Measurements from ENCODE around the gene OAS2.

Gene OAS2

DNA sequence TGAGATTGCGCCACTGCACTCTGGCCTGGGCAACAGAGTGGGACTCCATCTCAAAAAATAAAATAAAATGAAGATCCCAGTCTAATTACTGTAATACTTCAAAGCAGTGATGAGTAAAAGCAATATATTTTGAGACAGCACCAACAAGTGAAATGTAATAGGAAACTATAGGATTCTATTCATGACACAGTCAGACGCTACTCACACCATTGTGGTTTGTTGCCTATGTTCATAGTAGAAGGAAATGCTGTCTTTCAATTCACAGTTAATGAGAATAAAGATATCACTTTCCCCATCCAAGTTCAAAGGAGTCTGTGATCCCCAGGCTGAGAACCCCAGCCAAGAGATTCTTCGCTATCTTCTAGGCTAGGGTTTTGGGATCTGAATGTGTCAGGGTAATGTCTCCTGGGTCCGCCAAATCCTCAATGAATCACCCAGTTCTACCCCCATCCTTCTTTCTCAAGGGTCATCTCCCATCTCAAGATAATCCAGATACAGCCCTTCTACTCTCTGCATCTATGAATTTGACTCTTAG is 61.7 kb downstream of the OAS2 start:
- Histone ChIP-seq H3K4me1 (ENCODE audit: low read depth, poor library complexity, severe bottlenecking) (no peaks in the 10 kb centered on the region), H4K20me1 (ENCODE audit: insufficient read depth) (no peaks in the 10 kb centered on the region), H3K27me3 (ENCODE audit: insufficient read depth, low read depth) (no peaks in the 10 kb centered on the region), H3K4me3 (IDR thresholded peaks at IDR 0.05; ENCODE audit: insufficient read depth, low read depth, low read length) (no peak overlapping the region), H3K9ac (no peak overlapping the region), H3K36me3 (ENCODE audit: insufficient read depth) (no peaks in the 10 kb centered on the region), H3K79me2 (ENCODE audit: insufficient read depth, low read depth) (no peaks in the 10 kb centered on the region), H2AFZ (ENCODE audit: low read depth) (no peak overlapping the region), H3K4me2 (no peak overlapping the region), H3K27ac (no peak overlapping the region)
- TF ChIP-seq, protein P1, sequence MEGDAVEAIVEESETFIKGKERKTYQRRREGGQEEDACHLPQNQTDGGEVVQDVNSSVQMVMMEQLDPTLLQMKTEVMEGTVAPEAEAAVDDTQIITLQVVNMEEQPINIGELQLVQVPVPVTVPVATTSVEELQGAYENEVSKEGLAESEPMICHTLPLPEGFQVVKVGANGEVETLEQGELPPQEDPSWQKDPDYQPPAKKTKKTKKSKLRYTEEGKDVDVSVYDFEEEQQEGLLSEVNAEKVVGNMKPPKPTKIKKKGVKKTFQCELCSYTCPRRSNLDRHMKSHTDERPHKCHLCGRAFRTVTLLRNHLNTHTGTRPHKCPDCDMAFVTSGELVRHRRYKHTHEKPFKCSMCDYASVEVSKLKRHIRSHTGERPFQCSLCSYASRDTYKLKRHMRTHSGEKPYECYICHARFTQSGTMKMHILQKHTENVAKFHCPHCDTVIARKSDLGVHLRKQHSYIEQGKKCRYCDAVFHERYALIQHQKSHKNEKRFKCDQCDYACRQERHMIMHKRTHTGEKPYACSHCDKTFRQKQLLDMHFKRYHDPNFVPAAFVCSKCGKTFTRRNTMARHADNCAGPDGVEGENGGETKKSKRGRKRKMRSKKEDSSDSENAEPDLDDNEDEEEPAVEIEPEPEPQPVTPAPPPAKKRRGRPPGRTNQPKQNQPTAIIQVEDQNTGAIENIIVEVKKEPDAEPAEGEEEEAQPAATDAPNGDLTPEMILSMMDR (conservative IDR thresholded peaks at IDR 0.05; ENCODE audit: low read depth, low read length), result no peak

DNA sequence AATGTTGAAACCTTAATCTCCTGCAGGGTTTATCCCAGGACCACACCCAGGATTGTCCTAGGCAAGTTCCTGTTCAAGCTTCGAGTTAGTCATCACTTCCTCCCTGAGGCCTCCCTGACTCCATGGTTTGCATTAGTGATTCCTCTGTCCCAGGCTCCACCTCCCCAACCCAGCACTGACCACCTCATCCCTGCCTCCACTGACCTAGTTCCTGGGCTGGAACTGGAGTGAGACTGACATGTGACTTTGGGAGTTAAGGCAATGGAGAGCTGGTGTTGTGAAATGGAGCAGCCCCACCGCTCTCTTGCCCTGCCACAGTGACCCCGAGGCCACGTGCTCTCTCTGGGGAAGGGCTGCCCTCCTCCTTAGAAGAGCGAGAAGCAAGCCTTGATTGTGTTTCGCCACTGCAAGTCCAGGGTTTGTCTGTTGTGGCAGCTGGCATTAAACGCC is 62.4 kb downstream of the OAS2 start:
- no peak overlapping the region for H3K4me3 ChIP-seq (IDR thresholded peaks at IDR 0.05; ENCODE audit: insufficient read depth, low read depth, low read length)
- TF ChIP-seq, protein P1 (conservative IDR thresholded peaks at IDR 0.05; ENCODE audit: low read depth, low read length), result no peak

DNA sequence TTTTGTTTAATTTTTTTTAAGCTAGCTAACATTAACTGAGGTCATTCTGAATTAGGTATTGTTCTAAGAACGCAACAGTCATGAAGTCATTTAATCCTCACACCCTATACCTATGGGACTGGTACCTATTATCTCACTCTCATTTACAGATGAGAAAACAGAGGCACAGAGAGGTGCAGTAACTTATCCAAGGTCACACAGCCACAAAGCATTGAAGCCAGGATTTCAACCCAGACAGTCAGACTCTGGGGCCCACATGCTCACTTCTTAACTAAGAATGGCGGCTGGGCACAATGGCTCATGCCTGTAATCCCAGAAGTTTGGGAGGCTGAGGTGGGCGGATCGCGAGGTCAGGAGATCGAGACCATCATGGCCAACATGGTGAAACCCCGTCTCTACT is 63.2 kb downstream of the OAS2 start:
- H3K27me3 ChIP-seq (ENCODE audit: insufficient read depth, low read depth), result no peaks in the 10 kb centered on the region
- H3K4me2 ChIP-seq, result no peak overlapping the region
- no peaks in the 10 kb centered on the region for H3K36me3 ChIP-seq (ENCODE audit: insufficient read depth)
- H3K27ac ChIP-seq, result no peak overlapping the region
- H3K4me3 ChIP-seq (IDR thresholded peaks at IDR 0.05; ENCODE audit: insufficient read depth, low read depth, low read length), result no peak overlapping the region
- H3K9ac ChIP-seq, result no peak overlapping the region
- no peaks in the 10 kb centered on the region for H4K20me1 ChIP-seq (ENCODE audit: insufficient read depth)
- H3K4me1 ChIP-seq (ENCODE audit: low read depth, poor library complexity, severe bottlenecking), result no peaks in the 10 kb centered on the region
- H3K79me2 ChIP-seq (ENCODE audit: insufficient read depth, low read depth), result no peaks in the 10 kb centered on the region
- no peak overlapping the region for H2AFZ ChIP-seq (ENCODE audit: low read depth)
- TF ChIP-seq, protein P1 (conservative IDR thresholded peaks at IDR 0.05; ENCODE audit: low read depth, low read length), result no peak

More for the DNA sequence above, 62.4 kb downstream of the OAS2 start:
- H3K9ac ChIP-seq, result no peak overlapping the region
- no peaks in the 10 kb centered on the region for H4K20me1 ChIP-seq (ENCODE audit: insufficient read depth)
- H3K4me1 ChIP-seq (ENCODE audit: low read depth, poor library complexity, severe bottlenecking), result no peaks in the 10 kb centered on the region
- H3K27ac ChIP-seq, result no peak overlapping the region
- no peak overlapping the region for H2AFZ ChIP-seq (ENCODE audit: low read depth)
- H3K36me3 ChIP-seq (ENCODE audit: insufficient read depth), result no peaks in the 10 kb centered on the region
- no peaks in the 10 kb centered on the region for H3K27me3 ChIP-seq (ENCODE audit: insufficient read depth, low read depth)
- H3K4me2 ChIP-seq, result no peak overlapping the region
- no peaks in the 10 kb centered on the region for H3K79me2 ChIP-seq (ENCODE audit: insufficient read depth, low read depth)

DNA sequence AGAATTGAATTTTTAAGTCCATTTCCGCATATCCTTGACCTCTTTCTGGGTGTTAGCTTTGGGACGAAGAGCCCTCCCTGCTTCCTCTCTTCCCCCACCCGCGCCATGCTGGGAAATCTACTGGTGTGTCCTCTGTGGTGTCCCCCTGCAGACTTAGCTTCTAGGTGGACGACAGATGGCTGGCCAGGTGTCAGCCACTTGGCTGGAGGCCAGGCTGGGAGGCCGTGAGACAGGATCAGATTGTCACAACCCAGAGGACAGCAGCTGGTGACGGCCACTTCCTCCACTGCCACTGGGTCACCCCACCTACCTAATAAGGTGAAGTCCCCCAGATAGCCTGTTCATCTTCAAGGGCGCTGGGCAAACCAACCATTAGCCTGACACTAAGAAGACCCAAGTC is 64.9 kb downstream of the OAS2 start:
- no peaks in the 10 kb centered on the region for H3K36me3 ChIP-seq (ENCODE audit: insufficient read depth)
- H3K9ac ChIP-seq, result no peak overlapping the region
- H3K27ac ChIP-seq, result no peak overlapping the region
- TF ChIP-seq, protein P1 (conservative IDR thresholded peaks at IDR 0.05; ENCODE audit: low read depth, low read length), result no peak
- H3K4me1 ChIP-seq (ENCODE audit: low read depth, poor library complexity, severe bottlenecking), result peaks cover under 1% of the 10 kb centered on the region
- H3K4me3 ChIP-seq (IDR thresholded peaks at IDR 0.05; ENCODE audit: insufficient read depth, low read depth, low read length), result no peak overlapping the region
- no peaks in the 10 kb centered on the region for H3K79me2 ChIP-seq (ENCODE audit: insufficient read depth, low read depth)
- H4K20me1 ChIP-seq (ENCODE audit: insufficient read depth), result no peaks in the 10 kb centered on the region
- no peak overlapping the region for H3K4me2 ChIP-seq
- no peaks in the 10 kb centered on the region for H3K27me3 ChIP-seq (ENCODE audit: insufficient read depth, low read depth)
- H2AFZ ChIP-seq (ENCODE audit: low read depth), result no peak overlapping the region
